ENCODE measurements around the gene GTPBP2.

GTPBP2 gene

DNA sequence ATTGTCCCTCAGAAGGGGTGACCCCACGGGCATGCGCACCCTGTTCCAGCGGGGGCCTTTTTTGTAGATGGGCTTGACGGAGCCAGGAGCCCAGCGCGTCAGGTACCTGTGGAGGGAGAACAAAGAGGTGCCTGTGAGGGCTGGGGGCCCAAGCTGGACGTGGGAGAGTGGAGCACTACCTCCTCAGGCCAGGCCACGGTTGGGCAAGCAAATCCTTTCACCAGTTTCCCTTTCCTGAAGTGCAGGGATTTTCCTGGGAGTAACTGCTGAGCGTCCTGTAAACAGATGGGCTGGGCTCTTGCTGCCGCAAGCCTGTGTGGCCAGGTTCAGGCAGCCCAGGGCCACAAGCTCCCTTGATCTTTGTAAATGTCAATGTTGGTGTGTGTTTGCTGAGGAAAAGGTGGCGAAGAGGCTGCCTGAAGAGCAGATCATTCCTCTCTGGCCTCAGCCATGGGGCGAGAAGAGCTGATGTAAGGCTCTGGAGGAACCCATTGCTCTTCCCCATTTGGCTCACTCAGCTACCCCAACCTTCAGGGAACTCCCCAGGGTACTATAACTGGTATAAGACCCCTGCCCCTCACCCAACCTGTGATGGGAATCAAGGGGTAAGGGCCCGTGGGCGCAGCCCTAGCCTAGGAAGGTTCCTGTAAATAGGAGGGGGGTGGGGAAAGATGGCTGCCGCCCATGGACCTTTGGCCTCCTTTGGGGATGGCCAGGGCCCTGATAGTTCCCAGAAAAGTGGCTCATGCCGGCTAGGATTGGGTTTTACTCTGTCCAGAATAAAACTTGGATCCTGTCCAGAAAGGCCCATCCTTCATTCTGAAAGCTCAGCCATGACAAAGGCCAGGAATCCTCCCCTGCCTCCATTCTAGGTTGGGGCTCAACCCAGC, 43.0 kb upstream of the GTPBP2 start:
- TF ChIP-seq ZFP30 (CRISPR knock-in tag; IDR thresholded peaks at IDR 0.05): no peak
- ATAC-seq: no peak

DNA sequence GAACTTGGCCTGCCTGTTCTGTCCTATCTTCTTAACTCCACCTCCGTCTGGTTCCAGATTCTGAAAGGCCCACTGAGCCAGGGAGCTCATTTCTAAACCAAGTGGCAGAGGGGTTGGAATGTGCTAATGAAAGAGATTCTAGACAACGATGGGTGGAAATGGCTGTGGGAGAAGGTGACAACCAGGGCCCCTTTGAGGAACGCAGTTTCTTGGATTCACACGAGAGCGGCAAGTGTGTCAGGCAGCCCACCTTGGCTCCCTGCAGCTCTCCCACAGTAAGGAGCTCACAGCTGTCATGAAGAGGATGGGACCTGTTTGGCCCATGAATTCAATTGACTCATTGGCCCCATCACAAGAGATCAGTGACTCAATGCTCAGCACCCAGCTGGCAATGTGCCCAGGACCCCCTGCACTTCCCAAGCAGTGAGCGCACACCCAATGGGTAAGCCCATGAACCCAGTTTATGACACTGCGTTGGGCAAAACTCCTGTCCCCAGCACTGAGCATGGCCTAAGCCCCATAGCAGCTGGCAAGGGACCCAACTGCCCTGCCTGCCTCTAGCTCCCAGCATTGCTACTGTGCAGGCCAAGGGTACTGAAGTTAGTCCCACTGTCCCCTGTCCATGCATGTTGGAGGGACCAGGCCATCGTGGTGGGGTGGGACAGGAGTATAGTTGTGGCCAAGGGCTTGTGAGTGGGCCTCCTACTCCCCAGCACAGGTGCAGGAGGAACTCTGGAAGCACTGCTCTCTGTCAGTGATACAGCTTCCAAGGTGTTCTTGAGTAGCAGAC, 42.1 kb upstream of the GTPBP2 start:
- ATAC-seq: no peak

DNA sequence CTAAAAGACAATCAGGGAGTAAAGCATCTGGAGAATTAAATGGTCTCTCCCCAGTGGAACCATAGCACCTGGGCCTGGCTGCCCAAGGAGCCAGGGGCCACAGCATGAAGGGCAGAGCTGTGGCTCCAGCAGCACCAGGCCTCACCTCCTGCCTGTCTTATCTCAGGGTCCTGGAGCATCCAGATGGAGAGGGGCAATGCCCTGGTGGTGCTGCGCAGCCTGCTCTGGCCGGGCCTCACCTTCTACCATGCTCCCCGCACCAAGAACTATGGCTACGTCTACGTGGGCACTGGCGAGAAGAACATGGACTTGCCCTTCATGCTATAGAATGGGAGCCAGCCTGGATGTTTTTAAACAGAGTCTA, 41.5 kb upstream of the GTPBP2 start:
- TF ChIP-seq ZC3H10 (CRISPR knock-in tag; IDR thresholded peaks at IDR 0.05) (no peak), ARNTL (CRISPR knock-in tag; IDR thresholded peaks at IDR 0.05; ENCODE audit: borderline replicate concordance, low read depth) (no peak), SNAI2 (CRISPR knock-in tag; IDR thresholded peaks at IDR 0.05) (no peak), ESRRG (CRISPR knock-in tag; IDR thresholded peaks at IDR 0.05) (no peak), ZFP30 (CRISPR knock-in tag; IDR thresholded peaks at IDR 0.05) (no peak), TOX (CRISPR knock-in tag; IDR thresholded peaks at IDR 0.05; ENCODE audit: borderline replicate concordance) (no peak), ZNF8 (CRISPR knock-in tag; IDR thresholded peaks at IDR 0.05) (no peak), TCF4 (CRISPR knock-in tag; IDR thresholded peaks at IDR 0.05; ENCODE audit: borderline replicate concordance) (no peak), RARB (CRISPR knock-in tag; IDR thresholded peaks at IDR 0.05) (no peak), ZFP3 (CRISPR knock-in tag; IDR thresholded peaks at IDR 0.05) (no peak)
- TF ChIP-seq, protein P1, sequence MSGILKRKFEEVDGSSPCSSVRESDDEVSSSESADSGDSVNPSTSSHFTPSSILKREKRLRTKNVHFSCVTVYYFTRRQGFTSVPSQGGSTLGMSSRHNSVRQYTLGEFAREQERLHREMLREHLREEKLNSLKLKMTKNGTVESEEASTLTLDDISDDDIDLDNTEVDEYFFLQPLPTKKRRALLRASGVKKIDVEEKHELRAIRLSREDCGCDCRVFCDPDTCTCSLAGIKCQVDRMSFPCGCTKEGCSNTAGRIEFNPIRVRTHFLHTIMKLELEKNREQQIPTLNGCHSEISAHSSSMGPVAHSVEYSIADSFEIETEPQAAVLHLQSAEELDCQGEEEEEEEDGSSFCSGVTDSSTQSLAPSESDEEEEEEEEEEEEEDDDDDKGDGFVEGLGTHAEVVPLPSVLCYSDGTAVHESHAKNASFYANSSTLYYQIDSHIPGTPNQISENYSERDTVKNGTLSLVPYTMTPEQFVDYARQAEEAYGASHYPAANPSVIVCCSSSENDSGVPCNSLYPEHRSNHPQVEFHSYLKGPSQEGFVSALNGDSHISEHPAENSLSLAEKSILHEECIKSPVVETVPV (CRISPR knock-in tag; IDR thresholded peaks at IDR 0.05): no peak
- ATAC-seq: no peak

More for the DNA sequence above, 42.1 kb upstream of the GTPBP2 start:
- TF ChIP-seq TOX (CRISPR knock-in tag; IDR thresholded peaks at IDR 0.05; ENCODE audit: borderline replicate concordance) (no peak), ZC3H10 (CRISPR knock-in tag; IDR thresholded peaks at IDR 0.05) (no peak), OSR1 (CRISPR knock-in tag; IDR thresholded peaks at IDR 0.05) (no peak), BACH2 (CRISPR knock-in tag; IDR thresholded peaks at IDR 0.05; ENCODE audit: borderline replicate concordance) (no peak)

DNA sequence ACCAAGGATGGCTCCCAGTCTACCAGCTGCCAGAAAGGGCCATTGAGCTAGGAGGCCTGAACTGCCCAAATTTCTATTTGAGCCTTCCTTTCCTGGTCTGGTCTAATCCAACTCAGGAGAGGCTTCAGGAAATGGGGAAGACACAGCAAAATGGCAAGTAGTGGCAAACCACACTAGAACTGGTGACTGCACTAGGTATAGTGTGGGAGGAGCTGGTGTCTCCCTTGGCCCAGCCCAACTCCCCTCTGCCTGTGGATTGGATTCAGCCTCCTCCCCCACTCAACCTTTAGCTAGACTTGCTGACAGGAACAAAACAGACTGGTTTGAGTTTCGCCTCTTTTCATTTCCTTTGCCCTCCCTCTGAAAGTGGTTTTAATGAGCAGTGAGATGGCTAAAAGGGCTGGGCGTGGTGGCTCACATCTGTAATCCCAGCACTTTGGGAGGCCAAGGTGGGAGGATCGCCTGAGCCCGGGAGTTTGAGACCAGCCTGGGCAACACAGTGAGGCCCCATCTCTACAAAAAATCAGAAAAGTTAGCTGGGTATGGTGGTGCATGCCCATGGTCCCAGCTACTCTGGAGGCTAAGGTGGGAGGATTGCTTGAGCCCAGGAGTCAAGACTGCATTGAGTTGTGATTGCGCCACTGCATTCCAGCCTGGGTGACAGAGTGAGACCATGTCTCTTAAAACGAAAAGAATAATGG, 41.0 kb upstream of the GTPBP2 start:
- no peak for ATAC-seq
- TF ChIP-seq BACH2 (CRISPR knock-in tag; IDR thresholded peaks at IDR 0.05; ENCODE audit: borderline replicate concordance): no peak
- TF ChIP-seq CSDC2 (CRISPR knock-in tag; IDR thresholded peaks at IDR 0.05): no peak
- TF ChIP-seq ARNTL (CRISPR knock-in tag; IDR thresholded peaks at IDR 0.05; ENCODE audit: borderline replicate concordance, low read depth): no peak
- TF ChIP-seq OSR1 (CRISPR knock-in tag; IDR thresholded peaks at IDR 0.05): no peak
- TF ChIP-seq ESRRG (CRISPR knock-in tag; IDR thresholded peaks at IDR 0.05): no peak
- no peak for TF ChIP-seq ZFP30 (CRISPR knock-in tag; IDR thresholded peaks at IDR 0.05)
- no peak for TF ChIP-seq RARB (CRISPR knock-in tag; IDR thresholded peaks at IDR 0.05)

DNA sequence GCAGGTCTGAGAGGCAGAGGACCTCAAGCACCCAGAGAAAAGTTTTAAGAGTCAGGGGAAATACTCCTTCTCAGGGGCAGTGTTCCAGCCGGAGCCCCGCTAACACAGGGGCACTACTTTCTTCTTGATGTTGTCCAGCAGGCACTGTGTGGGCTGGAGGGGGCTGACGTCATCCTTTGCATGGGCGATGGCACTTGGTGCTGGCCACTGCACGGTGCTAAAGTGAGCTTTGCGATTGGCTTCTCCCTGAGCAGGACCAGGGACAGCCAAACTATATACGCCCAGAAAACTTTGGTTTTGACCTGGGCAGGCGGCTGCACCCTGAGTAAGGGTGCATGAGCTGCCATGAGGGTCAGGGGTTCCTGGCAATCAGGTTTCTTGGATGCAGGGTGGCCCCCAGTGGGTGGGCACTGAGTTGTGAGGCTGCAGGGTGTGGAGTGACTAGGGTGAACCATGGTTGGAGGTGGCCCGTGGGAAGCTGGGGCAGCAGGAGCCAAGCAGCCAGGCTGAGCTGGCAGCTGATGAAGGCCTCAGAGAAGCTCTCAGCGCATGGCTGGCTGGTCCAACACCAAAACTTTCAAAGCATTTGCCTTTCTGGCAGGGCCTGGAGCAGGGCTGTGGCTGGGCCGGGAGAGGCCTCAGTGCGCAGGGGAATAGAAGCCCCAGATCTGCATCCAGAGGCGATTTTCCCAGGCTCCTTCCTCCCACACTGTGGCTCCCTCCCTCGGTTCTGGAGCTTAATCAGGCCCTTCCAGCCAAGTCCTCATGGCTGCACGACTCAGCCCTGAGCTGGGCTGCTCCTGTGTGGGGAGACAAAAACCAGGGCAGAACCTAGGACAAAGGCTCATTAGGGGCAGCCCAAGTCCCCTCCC, 40.2 kb upstream of the GTPBP2 start:
- ATAC-seq: peak; percentile 44
- TF ChIP-seq CSDC2 (CRISPR knock-in tag; IDR thresholded peaks at IDR 0.05) (no peak), RARB (CRISPR knock-in tag; IDR thresholded peaks at IDR 0.05) (no peak), ZNF565 (CRISPR knock-in tag; conservative IDR thresholded peaks at IDR 0.05; ENCODE audit: low read depth) (no peak), ZNF70 (CRISPR knock-in tag; IDR thresholded peaks at IDR 0.05) (no peak), ZFP30 (CRISPR knock-in tag; IDR thresholded peaks at IDR 0.05) (no peak), OSR1 (CRISPR knock-in tag; IDR thresholded peaks at IDR 0.05) (no peak), ZNF8 (CRISPR knock-in tag; IDR thresholded peaks at IDR 0.05) (no peak), GLIS3 (CRISPR knock-in tag; IDR thresholded peaks at IDR 0.05) (no peak), ARNTL (CRISPR knock-in tag; IDR thresholded peaks at IDR 0.05; ENCODE audit: borderline replicate concordance, low read depth) (no peak), ZC3H10 (CRISPR knock-in tag; IDR thresholded peaks at IDR 0.05) (no peak), BACH2 (CRISPR knock-in tag; IDR thresholded peaks at IDR 0.05; ENCODE audit: borderline replicate concordance) (no peak), SNAI2 (CRISPR knock-in tag; IDR thresholded peaks at IDR 0.05) (no peak), TOX (CRISPR knock-in tag; IDR thresholded peaks at IDR 0.05; ENCODE audit: borderline replicate concordance) (no peak), ZFP3 (CRISPR knock-in tag; IDR thresholded peaks at IDR 0.05) (no peak), TCF4 (CRISPR knock-in tag; IDR thresholded peaks at IDR 0.05; ENCODE audit: borderline replicate concordance) (no peak)
- TF ChIP-seq, protein P1 (CRISPR knock-in tag; IDR thresholded peaks at IDR 0.05): no peak
- TF ChIP-seq, protein P2, sequence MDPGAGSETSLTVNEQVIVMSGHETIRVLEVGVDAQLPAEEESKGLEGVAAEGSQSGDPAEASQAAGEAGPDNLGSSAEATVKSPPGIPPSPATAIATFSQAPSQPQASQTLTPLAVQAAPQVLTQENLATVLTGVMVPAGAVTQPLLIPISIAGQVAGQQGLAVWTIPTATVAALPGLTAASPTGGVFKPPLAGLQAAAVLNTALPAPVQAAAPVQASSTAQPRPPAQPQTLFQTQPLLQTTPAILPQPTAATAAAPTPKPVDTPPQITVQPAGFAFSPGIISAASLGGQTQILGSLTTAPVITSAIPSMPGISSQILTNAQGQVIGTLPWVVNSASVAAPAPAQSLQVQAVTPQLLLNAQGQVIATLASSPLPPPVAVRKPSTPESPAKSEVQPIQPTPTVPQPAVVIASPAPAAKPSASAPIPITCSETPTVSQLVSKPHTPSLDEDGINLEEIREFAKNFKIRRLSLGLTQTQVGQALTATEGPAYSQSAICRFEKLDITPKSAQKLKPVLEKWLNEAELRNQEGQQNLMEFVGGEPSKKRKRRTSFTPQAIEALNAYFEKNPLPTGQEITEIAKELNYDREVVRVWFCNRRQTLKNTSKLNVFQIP (CRISPR knock-in tag; IDR thresholded peaks at IDR 0.05; ENCODE audit: borderline replicate concordance, low read depth): no peak
- TF ChIP-seq, protein P3, sequence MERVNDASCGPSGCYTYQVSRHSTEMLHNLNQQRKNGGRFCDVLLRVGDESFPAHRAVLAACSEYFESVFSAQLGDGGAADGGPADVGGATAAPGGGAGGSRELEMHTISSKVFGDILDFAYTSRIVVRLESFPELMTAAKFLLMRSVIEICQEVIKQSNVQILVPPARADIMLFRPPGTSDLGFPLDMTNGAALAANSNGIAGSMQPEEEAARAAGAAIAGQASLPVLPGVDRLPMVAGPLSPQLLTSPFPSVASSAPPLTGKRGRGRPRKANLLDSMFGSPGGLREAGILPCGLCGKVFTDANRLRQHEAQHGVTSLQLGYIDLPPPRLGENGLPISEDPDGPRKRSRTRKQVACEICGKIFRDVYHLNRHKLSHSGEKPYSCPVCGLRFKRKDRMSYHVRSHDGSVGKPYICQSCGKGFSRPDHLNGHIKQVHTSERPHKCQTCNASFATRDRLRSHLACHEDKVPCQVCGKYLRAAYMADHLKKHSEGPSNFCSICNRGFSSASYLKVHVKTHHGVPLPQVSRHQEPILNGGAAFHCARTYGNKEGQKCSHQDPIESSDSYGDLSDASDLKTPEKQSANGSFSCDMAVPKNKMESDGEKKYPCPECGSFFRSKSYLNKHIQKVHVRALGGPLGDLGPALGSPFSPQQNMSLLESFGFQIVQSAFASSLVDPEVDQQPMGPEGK (CRISPR knock-in tag; IDR thresholded peaks at IDR 0.05; ENCODE audit: borderline replicate concordance): no peak
- TF ChIP-seq, protein P4, sequence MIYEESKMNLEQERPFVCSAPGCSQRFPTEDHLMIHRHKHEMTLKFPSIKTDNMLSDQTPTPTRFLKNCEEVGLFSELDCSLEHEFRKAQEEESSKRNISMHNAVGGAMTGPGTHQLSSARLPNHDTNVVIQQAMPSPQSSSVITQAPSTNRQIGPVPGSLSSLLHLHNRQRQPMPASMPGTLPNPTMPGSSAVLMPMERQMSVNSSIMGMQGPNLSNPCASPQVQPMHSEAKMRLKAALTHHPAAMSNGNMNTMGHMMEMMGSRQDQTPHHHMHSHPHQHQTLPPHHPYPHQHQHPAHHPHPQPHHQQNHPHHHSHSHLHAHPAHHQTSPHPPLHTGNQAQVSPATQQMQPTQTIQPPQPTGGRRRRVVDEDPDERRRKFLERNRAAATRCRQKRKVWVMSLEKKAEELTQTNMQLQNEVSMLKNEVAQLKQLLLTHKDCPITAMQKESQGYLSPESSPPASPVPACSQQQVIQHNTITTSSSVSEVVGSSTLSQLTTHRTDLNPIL (CRISPR knock-in tag; IDR thresholded peaks at IDR 0.05; ENCODE audit: low read depth): no peak

Data from SK-N-SH treated with all-trans-retinoic acid at 6 μM for 48 hours (cell line).